GM21381 (cell line): ENCODE measurements around the gene ITIH5.

Source experiments
- ATAC-seq: cut with Tn5 transposase; IDR thresholded peaks from one replicate; pipeline ENCODE4 v1.9.1; 2021; ENCODE audit warnings: mild to moderate bottlenecking, moderate library complexity; ENCODE audit not compliant: unreplicated experiment

The ITIH5 gene

DNA sequence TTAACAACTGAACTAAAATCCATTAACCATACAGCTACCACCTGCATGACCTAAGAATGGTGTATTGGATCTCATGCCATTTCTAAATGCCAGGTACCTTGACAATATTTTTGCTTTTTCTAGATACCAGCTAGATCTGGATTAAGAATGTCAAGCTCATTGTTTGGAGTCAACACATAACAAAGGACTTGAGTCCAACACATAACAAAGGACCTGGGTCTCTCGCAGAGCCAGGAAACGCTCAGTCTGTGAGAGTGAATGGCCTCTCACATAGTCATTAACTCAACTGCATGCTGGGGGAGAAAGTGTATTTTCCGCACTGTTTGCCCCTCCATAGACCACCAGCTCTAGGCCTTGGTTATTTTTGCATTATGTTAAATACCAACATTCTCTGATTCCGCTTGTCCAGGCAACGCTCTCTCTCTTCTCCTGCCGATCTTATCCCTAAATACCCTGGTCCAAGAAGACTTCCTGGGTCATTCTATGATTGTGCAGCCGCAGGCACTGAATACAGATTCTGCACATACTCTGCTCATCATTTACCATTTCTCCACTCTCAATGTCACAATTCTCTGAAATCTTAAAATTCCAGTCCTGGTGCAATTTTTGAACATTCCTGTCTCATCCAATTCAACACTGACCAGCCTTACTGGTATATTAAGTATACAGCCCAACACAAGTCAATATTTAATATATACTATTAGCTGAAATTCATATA is 31.2 kb downstream of the ITIH5 start:
- no peak for ATAC-seq

DNA sequence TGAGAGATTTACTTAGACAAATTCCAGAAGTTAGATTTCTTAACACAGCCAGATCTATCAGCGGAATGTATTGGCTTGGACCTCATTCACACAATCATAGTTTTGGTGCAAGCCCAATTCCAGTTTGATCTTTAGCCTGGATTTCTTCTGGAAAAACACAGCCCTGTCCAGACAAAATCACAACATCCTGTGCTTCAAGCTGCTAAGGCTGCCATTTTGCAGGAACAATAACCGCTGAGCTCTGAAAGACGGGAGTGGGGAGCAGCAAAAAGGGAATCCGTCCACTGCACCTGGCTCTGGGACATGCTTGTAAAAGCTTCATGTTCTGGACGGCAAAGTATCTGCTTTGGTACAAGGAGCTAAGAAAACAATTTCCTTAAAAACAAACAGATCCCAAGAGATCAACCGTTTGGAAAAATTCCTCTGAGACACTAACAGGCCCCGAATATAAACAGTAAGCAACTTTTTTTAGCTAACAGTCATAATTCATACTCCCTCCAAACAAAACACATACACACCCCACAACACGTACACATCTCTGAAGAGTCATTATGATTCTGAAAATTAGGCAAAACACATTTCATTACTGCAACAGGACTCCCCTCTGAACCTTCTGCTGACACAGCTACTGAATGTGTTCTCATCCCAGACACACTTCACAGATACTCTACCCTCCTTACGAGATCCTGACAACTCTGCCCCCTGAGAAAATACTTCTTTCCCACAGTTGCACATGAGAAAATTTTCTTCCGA is 32.4 kb downstream of the ITIH5 start:
- no peak for ATAC-seq

DNA sequence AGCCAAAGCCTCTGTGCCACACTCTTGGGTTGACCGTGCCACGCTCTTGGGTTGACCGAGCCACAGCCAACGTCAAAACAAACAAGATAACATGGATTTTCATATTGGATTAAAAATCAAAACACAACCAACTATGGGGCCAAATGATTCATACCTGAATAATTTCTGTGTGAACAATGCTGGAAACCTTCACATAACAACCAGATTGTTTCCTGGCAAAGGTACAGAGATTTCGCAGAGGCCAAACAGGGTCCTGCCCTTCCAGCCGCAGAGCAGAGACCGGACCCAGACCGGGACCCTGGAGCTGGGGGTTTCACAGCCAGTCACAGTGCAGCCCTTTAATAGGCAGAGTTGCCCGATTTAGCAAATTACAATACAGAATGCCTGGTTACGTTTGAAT is 40.5 kb downstream of the ITIH5 start:
- ATAC-seq = no peak

DNA sequence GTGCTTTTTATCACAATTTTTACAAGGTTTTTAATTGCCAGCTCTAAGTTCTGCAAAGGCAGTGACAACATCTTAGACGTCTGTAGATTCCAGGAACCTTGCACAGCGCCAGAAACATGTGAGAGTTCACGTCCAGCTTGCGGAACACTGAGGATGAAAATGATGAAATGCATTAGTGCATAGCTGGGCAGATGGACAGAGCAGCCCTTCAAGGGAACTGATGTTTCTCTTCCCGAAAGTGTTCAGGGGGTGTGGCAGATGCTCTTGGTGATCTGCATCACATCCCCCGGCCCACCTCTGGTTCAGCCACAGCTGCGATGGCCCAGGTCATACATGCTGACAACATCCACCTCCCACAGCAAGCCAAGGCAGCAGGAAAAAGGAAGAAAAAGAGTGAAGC is 40.9 kb downstream of the ITIH5 start:
- ATAC-seq = no peak

DNA sequence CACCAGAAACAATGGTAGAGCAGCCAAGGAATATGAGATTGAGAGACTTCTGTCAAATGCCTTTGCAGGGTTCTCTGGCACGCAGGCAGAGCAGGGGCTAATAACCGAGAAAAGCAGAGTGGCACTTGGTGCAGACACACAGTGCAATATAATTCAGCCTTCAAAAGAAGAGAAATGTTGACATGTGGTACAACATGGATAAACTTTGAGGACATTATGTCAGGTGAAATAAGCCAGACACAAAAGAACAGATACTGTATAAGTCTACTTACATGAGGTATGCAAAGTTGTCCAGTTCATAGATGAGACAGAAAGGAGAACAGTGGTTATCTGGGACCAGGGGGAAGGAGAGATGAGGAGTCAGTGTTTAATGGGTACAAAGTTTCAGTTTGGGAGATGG is 41.8 kb downstream of the ITIH5 start:
- no peak for ATAC-seq

DNA sequence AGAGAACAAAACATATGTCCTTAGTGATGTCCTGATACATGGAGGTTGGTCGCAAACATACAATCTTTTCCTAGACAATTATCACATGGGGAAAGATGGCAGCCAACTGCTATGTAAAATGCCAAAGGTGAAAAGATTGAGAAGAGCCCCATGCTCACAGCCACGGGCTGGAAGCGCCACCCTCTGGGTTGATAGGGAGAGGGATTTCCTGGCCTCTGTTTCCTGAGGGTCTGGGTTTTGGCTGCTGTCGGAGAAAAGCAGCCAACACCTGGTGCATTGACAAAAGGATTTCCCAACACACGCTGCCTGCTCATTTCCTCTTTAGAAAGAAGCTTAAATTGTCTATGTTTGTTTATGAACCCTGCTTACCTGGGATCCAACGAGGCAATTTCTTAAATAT is 43.8 kb downstream of the ITIH5 start:
- ATAC-seq = no peak

DNA sequence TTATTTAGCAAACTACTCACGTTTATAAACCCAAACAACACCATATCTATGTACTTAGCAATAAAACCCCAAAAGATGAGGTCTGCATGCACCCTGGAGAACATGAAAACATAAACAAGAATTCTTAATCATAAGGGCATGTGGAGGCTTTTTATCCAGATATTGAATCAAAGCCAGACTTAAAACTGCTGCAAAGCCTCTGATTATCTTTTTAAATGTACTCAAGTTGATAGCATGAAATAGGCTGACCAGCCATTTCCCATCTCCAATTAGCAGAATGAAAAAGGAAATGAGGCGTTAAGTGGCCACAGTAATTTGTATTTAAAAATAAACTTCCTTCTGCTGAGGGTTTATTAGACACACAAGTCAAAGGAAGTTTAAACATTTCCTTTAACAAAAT is 48.3 kb downstream of the ITIH5 start:
- no peak for ATAC-seq

DNA sequence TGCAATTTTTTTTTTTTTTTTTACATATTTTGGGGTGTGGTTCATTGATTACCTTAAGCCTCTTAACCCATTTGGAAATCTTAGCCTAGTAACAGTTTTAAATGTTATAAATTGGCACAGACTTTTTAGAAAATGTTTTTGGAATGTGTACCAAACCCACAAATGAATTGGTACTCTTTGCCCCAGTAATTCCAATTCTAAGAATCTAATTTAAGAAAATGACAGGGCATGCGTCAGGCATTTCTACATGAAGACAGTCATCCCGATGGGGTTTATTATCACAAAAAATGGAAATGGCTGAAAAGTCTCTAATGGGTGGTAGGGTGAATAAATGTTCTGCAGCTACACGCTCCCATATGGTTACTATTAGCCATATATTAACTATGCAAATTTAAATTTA is 54.9 kb downstream of the ITIH5 start:
- ATAC-seq = no peak

DNA sequence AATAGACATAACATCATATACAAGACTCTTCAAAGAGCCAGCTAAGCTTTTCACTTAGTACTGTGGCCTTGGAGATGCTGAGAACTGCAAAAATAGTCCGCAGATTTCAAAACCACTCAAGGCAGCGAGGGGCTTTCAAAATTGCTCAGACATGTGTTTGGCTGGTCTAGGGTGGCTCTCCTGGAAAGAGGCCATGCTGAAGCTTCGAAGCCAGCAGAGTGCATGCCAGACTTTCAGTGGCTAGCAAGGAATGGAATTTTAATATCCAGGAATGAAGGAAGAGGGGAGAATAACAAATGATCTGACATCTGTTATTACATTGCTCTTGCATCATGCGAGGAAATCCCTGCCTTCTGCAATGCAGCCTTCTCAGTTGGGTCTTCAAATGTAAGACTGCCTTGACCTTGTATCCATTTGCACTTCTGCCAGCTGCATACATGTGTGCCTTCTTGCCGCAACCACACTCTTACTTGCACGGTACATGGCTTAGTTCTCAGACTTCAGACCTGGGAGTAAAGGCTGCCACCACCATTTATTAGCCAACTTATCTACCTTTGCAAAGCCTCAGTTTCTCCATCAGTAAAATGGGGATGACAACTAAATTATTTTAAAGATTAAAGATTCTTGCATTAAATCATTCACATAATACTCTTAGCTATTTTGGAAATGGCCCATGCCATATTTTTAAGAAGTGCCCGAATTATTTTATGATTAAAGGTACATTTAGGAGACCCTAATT is 55.9 kb downstream of the ITIH5 start:
- ATAC-seq = no peak

DNA sequence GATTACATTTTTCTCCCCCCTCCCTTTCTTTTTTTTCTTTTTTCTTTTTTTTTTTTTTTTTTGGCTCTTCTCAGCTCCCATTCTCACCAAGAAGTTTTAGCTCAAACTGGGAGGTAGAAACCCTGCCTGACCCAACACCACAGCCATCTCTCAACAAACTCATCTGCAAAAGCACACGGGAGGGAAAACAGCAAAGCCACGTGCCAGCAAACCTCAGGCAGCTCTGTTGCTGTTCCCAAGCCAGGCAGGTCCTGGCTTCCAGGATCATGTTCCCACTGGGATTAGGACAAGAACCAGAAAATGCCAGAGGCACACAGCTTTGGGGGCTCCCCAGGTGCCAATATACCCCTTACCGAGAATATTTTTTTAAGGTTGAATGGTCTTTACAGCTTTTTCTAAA is 56.7 kb downstream of the ITIH5 start:
- no peak for ATAC-seq

DNA sequence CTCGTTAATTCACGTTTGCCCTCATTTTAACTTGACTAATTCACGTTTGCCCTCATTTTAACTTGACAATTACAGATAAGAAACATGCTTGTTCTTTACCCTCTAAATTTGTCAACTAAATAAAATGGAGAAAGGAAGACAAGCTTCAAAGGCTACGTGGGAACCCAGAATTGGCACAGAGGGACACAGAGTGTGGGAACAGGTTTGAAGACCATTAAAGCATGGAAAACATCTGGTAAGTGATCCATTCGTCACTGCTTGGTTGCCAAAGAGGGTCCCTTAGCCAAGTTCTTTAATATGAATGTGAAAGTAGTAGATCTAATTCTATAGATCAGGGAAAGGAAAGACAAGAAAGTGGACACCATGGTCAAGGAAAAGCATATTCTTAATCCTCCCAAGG is 57.2 kb downstream of the ITIH5 start:
- ATAC-seq = no peak

DNA sequence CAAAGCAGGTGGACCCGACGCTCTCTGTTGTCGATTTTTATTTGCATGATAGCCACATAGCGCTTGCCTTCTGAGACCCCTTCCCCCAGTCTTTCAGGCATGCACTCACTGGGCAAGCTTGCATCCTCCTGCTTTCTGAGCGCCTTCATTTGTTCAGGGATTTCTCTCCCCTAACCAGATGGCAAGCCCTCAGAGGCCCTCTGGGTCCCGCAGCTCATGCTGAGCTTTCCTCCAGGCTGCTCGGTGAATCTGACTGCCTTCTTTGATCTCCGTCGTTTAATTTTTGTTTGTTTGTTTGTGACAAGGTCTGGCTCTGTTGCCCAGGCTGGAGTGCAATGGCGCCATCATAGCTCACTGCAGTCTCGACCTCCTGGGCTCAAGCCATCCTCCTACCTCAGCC is 58.8 kb downstream of the ITIH5 start:
- ATAC-seq = no peak

DNA sequence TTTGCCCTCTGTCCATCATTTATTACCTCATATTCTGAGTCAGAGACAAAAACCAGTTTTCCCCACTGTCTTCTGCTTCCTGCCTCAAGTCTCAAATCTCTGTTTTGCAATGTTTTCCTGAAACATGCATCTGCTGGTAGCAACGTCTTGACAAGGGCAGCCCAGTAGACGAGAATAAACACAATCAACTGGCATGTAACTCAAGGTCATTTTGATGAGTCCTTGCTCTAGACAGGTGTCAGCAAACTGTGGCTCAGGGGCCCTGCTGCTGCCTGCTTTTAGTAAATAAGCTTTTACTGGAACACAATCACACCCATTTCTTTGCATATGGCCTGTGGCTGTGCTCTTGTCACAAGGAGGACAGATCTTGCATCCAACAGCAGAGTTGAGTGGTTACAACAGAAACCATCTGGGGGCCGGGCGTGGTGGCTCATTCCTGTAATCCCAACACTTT is 59.8 kb downstream of the ITIH5 start:
- no peak for ATAC-seq

DNA sequence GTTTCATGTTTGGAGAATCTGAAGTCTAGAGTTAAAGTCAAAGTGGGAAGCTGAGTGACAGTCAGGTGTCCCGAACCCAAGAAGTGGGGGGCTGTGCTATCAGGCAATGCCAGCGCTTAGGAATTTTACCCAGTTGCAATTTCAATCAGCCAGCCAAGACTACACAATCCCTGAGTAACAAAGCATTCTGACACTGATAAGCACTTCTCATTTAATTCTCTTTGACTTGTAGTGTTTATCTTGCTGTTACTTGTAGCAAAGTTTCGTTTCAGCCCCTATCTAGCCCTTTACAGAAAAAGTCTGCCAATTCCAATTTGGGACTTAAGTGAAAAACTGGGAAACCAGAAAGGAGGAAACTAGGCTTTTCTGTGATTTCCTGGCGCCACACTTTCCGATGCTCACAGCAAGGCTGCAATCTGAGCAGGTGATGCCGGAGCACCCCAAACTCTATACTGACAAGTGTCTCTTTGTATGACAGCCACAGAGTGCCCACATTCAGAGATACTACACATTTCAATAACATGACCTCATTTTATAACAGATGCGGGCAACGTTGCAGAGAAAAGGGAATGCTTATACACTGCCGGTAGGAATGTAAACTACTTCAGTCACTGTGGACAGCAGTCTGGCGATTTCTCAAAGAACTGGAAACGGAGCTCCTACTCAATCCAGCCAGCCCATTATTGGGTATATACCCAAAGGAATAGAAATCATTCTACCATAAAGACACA is 61.0 kb downstream of the ITIH5 start:
- no peak for ATAC-seq

DNA sequence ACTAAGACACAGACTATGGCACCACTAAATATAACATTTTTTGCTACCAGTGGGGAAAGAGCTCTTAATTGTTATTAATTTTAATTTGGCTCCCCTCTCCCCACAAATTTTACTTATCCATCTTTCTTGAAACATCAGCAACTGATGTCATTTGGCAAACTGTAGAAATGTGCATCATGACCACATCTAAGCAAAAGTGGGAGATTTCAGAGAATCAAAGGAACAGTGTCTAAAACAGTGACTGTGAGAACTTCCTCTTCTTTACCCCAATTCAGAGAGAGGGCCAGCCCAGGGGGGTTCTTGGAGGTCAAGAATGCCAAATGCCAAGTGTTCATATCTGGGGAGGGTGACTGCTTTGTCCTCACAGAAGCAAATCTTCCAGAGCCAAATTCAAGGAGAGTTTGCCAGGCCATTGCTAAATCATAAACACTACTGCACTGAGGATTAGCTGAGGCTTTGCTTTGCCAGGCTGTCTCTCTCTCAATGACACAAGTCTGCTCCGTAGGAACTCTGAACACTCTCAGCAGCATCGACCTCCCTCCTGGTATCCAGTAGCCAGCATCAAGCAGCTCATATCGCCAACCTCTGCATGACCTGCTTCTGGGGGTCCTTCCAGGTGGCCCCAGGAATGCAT is 65.6 kb downstream of the ITIH5 start:
- no peak for ATAC-seq

DNA sequence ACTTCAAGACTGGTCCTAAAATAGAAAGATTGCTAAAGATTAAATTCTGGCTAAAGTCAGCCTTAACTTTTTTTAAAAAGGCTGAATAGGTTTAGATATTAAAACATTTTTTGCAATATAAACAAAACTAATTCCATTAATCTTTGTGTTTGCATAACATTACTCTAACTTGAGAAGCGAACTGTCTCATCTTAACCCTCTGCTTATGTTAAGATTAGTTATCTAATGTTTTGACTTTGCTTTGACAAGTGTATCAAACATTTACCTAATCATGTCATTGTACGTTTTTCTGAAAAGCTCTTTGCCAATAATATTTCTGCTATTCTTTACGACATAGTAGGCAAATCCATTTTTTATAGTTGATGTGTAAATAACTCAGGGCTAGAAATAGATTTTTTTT is 68.0 kb downstream of the ITIH5 start:
- no peak for ATAC-seq

DNA sequence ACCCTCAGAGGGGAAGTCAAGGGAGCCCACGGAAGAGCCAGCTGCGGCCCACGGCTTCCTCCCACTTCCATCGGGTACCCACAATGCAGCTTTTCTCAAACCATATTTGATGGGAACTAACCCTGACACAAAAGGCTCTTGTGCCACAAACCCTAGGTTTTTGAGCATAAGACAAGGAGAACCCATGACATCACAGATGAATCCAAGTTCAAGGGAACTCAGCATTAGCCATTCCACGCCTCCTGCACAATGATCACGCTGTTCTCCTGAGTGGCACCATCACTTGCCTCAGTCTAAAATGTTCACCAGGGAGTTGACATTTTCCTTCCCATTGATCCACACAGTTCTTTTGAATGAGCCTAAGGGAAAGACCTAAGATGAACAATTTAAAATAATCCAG is 70.4 kb downstream of the ITIH5 start:
- ATAC-seq = no peak

DNA sequence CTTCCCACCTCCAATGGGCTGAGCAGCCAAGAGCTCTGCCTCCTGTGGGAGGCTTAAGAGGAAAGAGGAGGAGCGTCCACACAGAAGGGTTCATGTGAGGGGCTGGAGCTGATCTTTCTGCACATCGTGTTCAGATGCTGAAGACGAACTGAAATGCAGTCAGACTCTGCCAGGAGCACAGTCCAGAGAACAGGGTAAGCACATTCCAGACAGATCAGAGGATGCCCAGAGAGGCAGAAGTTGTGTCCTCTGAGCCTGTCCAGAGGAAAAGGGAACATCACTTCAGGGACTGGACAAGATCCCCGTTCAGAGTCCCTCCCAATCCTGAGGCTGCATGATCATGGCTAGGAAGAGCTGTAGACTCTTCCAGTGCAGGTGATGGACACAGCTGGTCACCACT is 72.9 kb downstream of the ITIH5 start:
- ATAC-seq = no peak

DNA sequence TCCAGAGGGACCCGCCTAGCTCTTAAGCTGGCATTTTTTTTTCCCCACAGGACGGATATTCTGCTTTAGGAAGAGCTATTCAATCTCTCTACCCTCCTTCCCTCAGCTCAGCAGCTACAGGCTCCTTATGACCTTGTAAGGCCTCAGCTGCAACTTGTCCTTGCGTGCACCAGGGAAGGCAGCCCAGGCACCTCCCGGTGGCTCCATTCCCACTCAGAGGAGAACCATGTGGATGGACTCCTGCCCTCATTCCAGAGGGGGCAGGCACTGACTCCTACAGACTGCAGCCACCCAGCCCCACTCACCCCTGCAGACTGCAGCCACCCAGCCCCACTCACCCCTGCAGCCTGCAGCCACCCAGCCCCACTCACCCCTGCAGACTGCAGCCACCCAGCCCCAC is 73.7 kb downstream of the ITIH5 start:
- no peak for ATAC-seq

DNA sequence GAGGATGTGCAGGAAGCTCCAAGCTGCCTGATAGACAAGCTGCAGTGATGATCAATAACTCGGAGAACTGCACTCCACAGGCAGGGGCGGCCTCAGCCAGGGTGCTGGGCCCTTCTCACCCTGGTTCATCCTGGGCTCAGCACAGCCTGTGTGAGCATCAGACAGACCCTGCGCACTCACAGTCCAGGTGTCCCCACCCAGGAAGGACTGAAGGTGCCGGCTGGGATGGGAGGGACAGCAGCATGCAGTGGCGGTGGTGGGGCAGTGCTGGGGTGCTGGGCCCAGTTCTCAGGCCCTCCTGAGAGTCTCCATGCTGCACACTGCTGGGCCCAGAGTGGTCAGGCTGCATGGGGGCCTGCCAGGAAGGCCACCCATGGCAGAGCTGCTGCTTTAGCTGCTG is 74.1 kb downstream of the ITIH5 start:
- no peak for ATAC-seq

DNA sequence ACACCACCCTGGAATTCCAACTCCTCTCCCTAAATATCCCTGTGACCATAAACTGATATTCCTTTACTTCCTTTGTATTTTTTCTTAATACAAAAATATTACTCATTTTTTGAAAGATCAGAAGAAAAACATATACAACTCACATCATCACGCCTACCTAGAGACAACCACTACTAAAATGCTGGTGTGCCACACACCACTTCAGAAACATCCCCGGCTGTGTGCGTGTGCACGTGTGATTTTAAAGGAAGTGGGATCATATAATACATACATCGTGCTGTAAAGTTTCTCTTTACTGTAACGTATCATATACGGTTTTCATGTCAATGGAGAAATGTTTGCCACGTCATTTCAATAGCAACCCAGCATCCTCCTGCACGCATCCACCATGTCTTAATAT is 76.5 kb downstream of the ITIH5 start:
- ATAC-seq = no peak
